SK-N-MC (cell line): ENCODE results near the gene RCN1.
"Not testable (repeated sequence)": the region's sequence is repeated elsewhere in the genome, so short reads cannot be mapped to it uniquely, and the experiment has no call there.

Experiments used
- DNase-seq: peaks from one replicate; pipeline ENCODE4 v3.0.0-alpha.2; 2011; ENCODE audit warnings: low read depth, low spot score
- H3K27ac ChIP-seq: fragments of 200-600 bp; sonication (generic); 2 replicates; pipeline ENCODE4 v1.5.1; 2016; ENCODE audit warnings: mixed run types
- H3K36me3 ChIP-seq: fragments of 200-600 bp; sonication (generic); 2 replicates; pipeline ENCODE4 v1.6.1; 2017; ENCODE audit warnings: antibody characterized with exemption, low read length, mixed read lengths; ENCODE audit not compliant: insufficient read depth
- H3K4me3 ChIP-seq: fragments of 200-600 bp; sonication (generic); 2 replicates; pipeline ENCODE4 v1.5.1; 2016
- H3K9ac ChIP-seq: fragments of 200-600 bp; sonication (generic); 2 replicates; pipeline ENCODE4 v1.8.0; 2017; ENCODE audit warnings: mixed run types, mixed read lengths; ENCODE audit not compliant: insufficient read length
- H3K9me3 ChIP-seq: fragments of 200-600 bp; sonication (generic); 2 replicates; pipeline ENCODE4 v1.6.1; 2017; ENCODE audit warnings: low read depth, mild to moderate bottlenecking, antibody characterized with exemption, low read length, moderate library complexity, mixed read lengths
- EZH2 ChIP-seq: fragments of 200-600 bp; sonication (generic); IDR thresholded peaks from one replicate; pipeline ENCODE4 v1.6.1; 2017; ENCODE audit warnings: antibody characterized with exemption
- FOXP2 ChIP-seq: optimal IDR thresholded peaks from 2 replicates; pipeline ENCODE3; 2011; ENCODE audit warnings: mild to moderate bottlenecking, moderate library complexity; ENCODE audit not compliant: insufficient read depth; ENCODE audit errors: extremely low read length, control extremely low read depth
- POLR2AphosphoS5 ChIP-seq: IDR thresholded peaks from 2 replicates; pipeline ENCODE4 v1.6.1; 2012; ENCODE audit warnings: mild to moderate bottlenecking, low read depth, low read length, borderline replicate concordance

The RCN1 gene

GRCh38 chr11:32115446-32115845 lies 24.6 kb downstream of the RCN1 start:
- TF ChIP-seq POLR2AphosphoS5, result no peak
- TF ChIP-seq EZH2, result no peak

GRCh38 chr11:32116668-32117067 lies 25.8 kb downstream of the RCN1 start:
- Histone ChIP-seq H3K27ac (no peak overlapping the region), H3K36me3 (no peaks in the 10 kb centered on the region), H3K9ac (no peak overlapping the region), H3K9me3 (no peaks in the 10 kb centered on the region), H3K4me3 (no peak overlapping the region)
- no peak for DNase-seq
- TF ChIP-seq POLR2AphosphoS5 (no peak), FOXP2 (no peak), EZH2 (no peak)

More at GRCh38 chr11:32115446-32115845, 24.6 kb downstream of the RCN1 start:
- H3K9ac ChIP-seq, result no peak overlapping the region
- DNase-seq, result no peak
- no peaks in the 10 kb centered on the region for H3K36me3 ChIP-seq
- no peak overlapping the region for H3K4me3 ChIP-seq
- H3K9me3 ChIP-seq, result no peaks in the 10 kb centered on the region
- H3K27ac ChIP-seq, result no peak overlapping the region

- no peaks in the 10 kb centered on the region for H3K9me3 ChIP-seq
- TF ChIP-seq POLR2AphosphoS5, result no peak
- no peak for TF ChIP-seq FOXP2
- no peak for TF ChIP-seq EZH2
- no peak overlapping the region for H3K27ac ChIP-seq
- H3K36me3 ChIP-seq, result no peaks in the 10 kb centered on the region
- no peak overlapping the region for H3K9ac ChIP-seq
- no peak overlapping the region for H3K4me3 ChIP-seq
- no peak for DNase-seq
Measured at GRCh38 chr11:32118025-32118974, 27.4 kb downstream of the RCN1 start.

- not testable (repeated sequence) for H3K4me3 ChIP-seq, DNase-seq, H3K27ac ChIP-seq, H3K9ac ChIP-seq, H3K36me3 ChIP-seq, H3K9me3 ChIP-seq
Measured at GRCh38 chr11:32119139-32119538, 28.3 kb downstream of the RCN1 start.

GRCh38 chr11:32121012-32121411 lies 30.1 kb downstream of the RCN1 start:
- Histone ChIP-seq H3K9ac (no peak overlapping the region), H3K9me3 (no peaks in the 10 kb centered on the region), H3K27ac (no peak overlapping the region), H3K36me3 (no peaks in the 10 kb centered on the region), H3K4me3 (no peak overlapping the region)
- DNase-seq, result no peak
- TF ChIP-seq FOXP2, result no peak
- TF ChIP-seq POLR2AphosphoS5, result no peak
- TF ChIP-seq EZH2, result no peak

- Histone ChIP-seq H3K36me3 (no peaks in the 10 kb centered on the region), H3K9ac (no peak overlapping the region), H3K27ac (no peak overlapping the region), H3K9me3 (no peaks in the 10 kb centered on the region), H3K4me3 (no peak overlapping the region)
- TF ChIP-seq FOXP2, result no peak
- TF ChIP-seq EZH2, result no peak
- TF ChIP-seq POLR2AphosphoS5, result no peak
- no peak for DNase-seq
Measured at GRCh38 chr11:32122200-32122599, 31.3 kb downstream of the RCN1 start.

GRCh38 chr11:32131321-32131720 lies 40.4 kb downstream of the RCN1 start:
- TF ChIP-seq FOXP2 (no peak), EZH2 (no peak), POLR2AphosphoS5 (no peak)
- Histone ChIP-seq H3K9me3 (no peaks in the 10 kb centered on the region), H3K4me3 (no peak overlapping the region), H3K27ac (no peak overlapping the region), H3K36me3 (no peaks in the 10 kb centered on the region), H3K9ac (no peak overlapping the region)
- DNase-seq, result no peak

- Histone ChIP-seq H3K9me3 (no peaks in the 10 kb centered on the region), H3K27ac (no peak overlapping the region), H3K9ac (no peak overlapping the region), H3K36me3 (no peaks in the 10 kb centered on the region), H3K4me3 (no peak overlapping the region)
- TF ChIP-seq POLR2AphosphoS5 (no peak), FOXP2 (no peak), EZH2 (no peak)
- DNase-seq, result no peak
Measured at GRCh38 chr11:32136657-32137056, 45.8 kb downstream of the RCN1 start.

GRCh38 chr11:32137263-32137662 lies 46.4 kb downstream of the RCN1 start:
- Histone ChIP-seq H3K36me3 (no peaks in the 10 kb centered on the region), H3K9me3 (no peaks in the 10 kb centered on the region), H3K4me3 (no peak overlapping the region), H3K9ac (no peak overlapping the region), H3K27ac (no peak overlapping the region)
- no peak for DNase-seq
- no peak for TF ChIP-seq FOXP2
- no peak for TF ChIP-seq POLR2AphosphoS5
- no peak for TF ChIP-seq EZH2
